Activated CD4-positive, alpha-beta T cell treated with anti-CD3 and anti-CD28 coated beads, Interleukin-2, amount 10 ng/mL, durations not matched to agents 24 days and 14 days (primary cell): ENCODE data around the gene HYCC2. TPM values are rescaled to one million over a fixed set of nuclear protein-coding genes. Genes with fewer than 3 reads are reported as not detected.

Source experiments
- total RNA-seq: library from RNA; stranded (reverse); gene quantifications from 2 replicates; pipeline ENCODE4 v1.2.3, GENCODE V29; 2022

Gene HYCC2
- total RNA-seq, 1 donor from 2014 or later, result 24.4 TPM

Other genes starting within 250 kb of the HYCC2 start
- gene CLK1, start 207.0 kb downstream of the HYCC2 start, total RNA-seq, result 99.3 and 100 TPM in 2 replicates
- 52.6 and 52.8 TPM in 2 replicates for gene PPIL3, start 182.6 kb downstream of the HYCC2 start, total RNA-seq
- gene NIF3L1, start 182.3 kb downstream of the HYCC2 start, total RNA-seq, result 30.7 and 33.4 TPM in 2 replicates
- 64.2 and 66.5 TPM in 2 replicates for gene ORC2, start 108.0 kb downstream of the HYCC2 start, total RNA-seq
- gene NDUFB3, start 330 bp upstream of the HYCC2 start, total RNA-seq, result 112 and 113 TPM in 2 replicates
- gene CFLAR, start 44.5 kb upstream of the HYCC2 start, total RNA-seq, result 402 and 415 TPM in 2 replicates
- gene CASP10, start 111.5 kb upstream of the HYCC2 start, total RNA-seq, result 12.7 and 13.1 TPM in 2 replicates
- 38.2 and 39.8 TPM in 2 replicates for gene CASP8, start 188.9 kb upstream of the HYCC2 start, total RNA-seq